Activated CD8-positive, alpha-beta memory T cell treated with anti-CD3 and anti-CD28 coated beads for 4 hours (primary cell): ENCODE measurements around the gene SNX6.
"Not testable (repeated sequence)": the region's sequence is repeated elsewhere in the genome, so short reads cannot be mapped to it uniquely, and the experiment has no call there.

Experiments used
- DNase-seq, 2 donors: peaks; one replicate each; pipeline ENCODE4 v3.0.0-alpha.2; 2020; ENCODE audit warnings: low read depth in 2 of 2

The SNX6 gene

DNA sequence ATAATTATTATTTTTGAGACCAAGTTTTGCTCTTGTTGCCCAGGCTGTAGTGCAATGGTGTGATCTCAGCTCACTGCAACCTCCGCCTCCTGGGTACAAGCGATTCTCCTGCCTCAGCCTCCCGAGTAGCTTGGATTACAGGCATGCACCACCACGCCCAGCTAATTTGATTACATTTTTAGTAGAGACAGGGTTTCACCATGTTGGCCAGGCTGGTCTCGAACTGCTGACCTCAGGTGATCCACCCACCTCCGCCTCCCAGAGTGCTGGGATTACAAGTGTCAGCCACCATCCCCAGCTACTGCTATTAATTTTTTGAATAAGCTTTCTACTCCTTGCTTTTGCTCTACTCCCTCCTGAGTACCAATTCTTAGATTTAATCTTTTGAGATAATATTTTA lies 108.9 kb downstream of the SNX6 start:
- DNase-seq, result not testable (repeated sequence)

GRCh38 chr14:34520304-34520970 lies 109.5 kb downstream of the SNX6 start:
- DNase-seq, result not testable (repeated sequence)
